Adipose tissue (tissue), 3 donors: ENCODE measurements around the gene ENDOV. TPM values are rescaled to one million over a fixed set of nuclear protein-coding genes. Genes with fewer than 3 reads are reported as not detected.

Source experiments
- H3K27ac ChIP-seq: one replicate; pipeline ENCODE4 v1.5.1; 2013; ENCODE audit warnings: low read depth, low read length
- WGBS, 3 donors: extraction: QIAGEN DNeasy Blood & Tissue Kit; methylation state at CpG; one replicate each; pipeline ENCODE4 v1.1.7; 2013; 5-methylcytosine and 5-hydroxymethylcytosine counted together
- polyA plus RNA-seq, 3 donors: library from polyadenylated mRNA; stranded (reverse); fragments of 200-250 nt; gene quantifications; one replicate each; pipeline ENCODE4 v1.2.3, GENCODE V29; 2013
- donor health status: healthy with polysubstance abuse.
- donor health status: Bipolar disorder and iron deficiency.
- donor health status: healthy.

Gene ENDOV
- polyA plus RNA-seq, 3 donors, result 10.3 to 19.8 (median 10.5) TPM

- 62 to 75% (median 68%) methylated on average over 10 of the region's 10 CpGs for WGBS, 3 donors
- no peak overlapping the region for H3K27ac ChIP-seq
Observed at GRCh38 chr17:80485846-80486245, 70.9 kb downstream of the ENDOV start.

- WGBS, 3 donors, result 35 to 40% (median 36%) methylated on average over 17 of the region's 17 CpGs
- no peak overlapping the region for H3K27ac ChIP-seq
Observed at GRCh38 chr17:80486692-80487091, 71.7 kb downstream of the ENDOV start.

- WGBS, 3 donors, result 41 to 50% (median 50%) methylated on average over 7 of the region's 7 CpGs
- no peak overlapping the region for H3K27ac ChIP-seq
Observed at GRCh38 chr17:80487511-80487910, 72.5 kb downstream of the ENDOV start.

Other genes with a start within 250 kb of the ENDOV start
- under 1 TPM in 2 of 3 donors, not detected in 1; 0.06 to 0.10 TPM for gene CARD14, start 245.1 kb upstream of the ENDOV start, polyA plus RNA-seq
- gene SGSH, start 194.8 kb upstream of the ENDOV start, polyA plus RNA-seq, result 10 to 100 TPM; 19.8 to 21.9 (median 21.3) TPM
- 1 to 10 TPM; 5.6 to 7.2 (median 6.9) TPM for gene SLC26A11, start 194.7 kb upstream of the ENDOV start, polyA plus RNA-seq
- 10 to 100 TPM; 19.6 to 45.5 (median 24.7) TPM for gene RNF213, start 154.3 kb upstream of the ENDOV start, polyA plus RNA-seq
- under 1 TPM in 2 of 3 donors, not detected in 1; 0.05 to 0.19 TPM for gene NPTX1, start 61.4 kb downstream of the ENDOV start, polyA plus RNA-seq
- gene RPTOR, start 129.7 kb downstream of the ENDOV start, polyA plus RNA-seq, result 10 to 100 TPM in 1 of 3 donors, 1 to 10 TPM in 2; 5.8 to 13.2 (median 7.5) TPM